GM21717 (cell line): Measurements from ENCODE around the gene STS.

Experiments
- ATAC-seq: cut with Tn5 transposase; IDR thresholded peaks from one replicate; pipeline ENCODE4 v1.9.1; 2021; ENCODE audit warnings: mild to moderate bottlenecking, moderate library complexity; ENCODE audit not compliant: unreplicated experiment

Gene STS

GRCh38 chrX:7147413-7147977 lies at the start of gene STS:
Gene STS, plus strand, starts transcription at chrX:7147712. Its CDS starts 105,488 bp downstream, at chrX:7253200.
- peak; percentile 47 for ATAC-seq

GRCh38 chrX:7100022-7100421 lies 47.5 kb upstream of the STS start:
- no peak for ATAC-seq

- no peak for ATAC-seq
Observed at GRCh38 chrX:7102119-7102518, 45.4 kb upstream of the STS start.

GRCh38 chrX:7106649-7107048 lies 40.9 kb upstream of the STS start:
- ATAC-seq: no peak

GRCh38 chrX:7108030-7108429 lies 39.5 kb upstream of the STS start:
- ATAC-seq: no peak

- ATAC-seq: no peak
Observed at GRCh38 chrX:7109049-7109531, 38.4 kb upstream of the STS start.

- ATAC-seq: peak; percentile 72
Observed at GRCh38 chrX:7109838-7110793, 37.4 kb upstream of the STS start.

GRCh38 chrX:7110821-7111276 lies 36.7 kb upstream of the STS start:
- ATAC-seq: peak; percentile 51

- ATAC-seq: no peak
Observed at GRCh38 chrX:7111518-7111917, 36.0 kb upstream of the STS start.

- ATAC-seq: no peak
Observed at GRCh38 chrX:7112071-7112470, 35.4 kb upstream of the STS start.

- peak; percentile 73 for ATAC-seq
Observed at GRCh38 chrX:7115557-7115956, 32.0 kb upstream of the STS start.

- ATAC-seq: no peak
Observed at GRCh38 chrX:7116081-7116480, 31.4 kb upstream of the STS start.

GRCh38 chrX:7117587-7117986 lies 29.9 kb upstream of the STS start:
- peak; percentile 57 for ATAC-seq

GRCh38 chrX:7119950-7120877 lies 27.3 kb upstream of the STS start:
- ATAC-seq: no peak

GRCh38 chrX:7120878-7121219 lies 26.7 kb upstream of the STS start:
- no peak for ATAC-seq

GRCh38 chrX:7127056-7127455 lies 20.5 kb upstream of the STS start:
- ATAC-seq: no peak

- ATAC-seq: no peak
Observed at GRCh38 chrX:7131621-7132020, 15.9 kb upstream of the STS start.

GRCh38 chrX:7132335-7133049 lies 15.0 kb upstream of the STS start:
- peak; percentile 68 for ATAC-seq

- peak; percentile 12 for ATAC-seq
Observed at GRCh38 chrX:7133050-7133440, 14.5 kb upstream of the STS start.

GRCh38 chrX:7134981-7135380 lies 12.5 kb upstream of the STS start:
- no peak for ATAC-seq
